ENCODE results near the gene ANKRD55.

GRCh38 chr5:56211298-56211865, 21.7 kb downstream of the ANKRD55 start:
- no peak for TF ChIP-seq CTCF (conservative IDR thresholded peaks at IDR 0.05; ENCODE audit: low read depth, low read length)
- TF ChIP-seq EZH2phosphoT487 (IDR thresholded peaks at IDR 0.05; ENCODE audit: borderline replicate concordance, low read length), result no peak
- no peak for TF ChIP-seq EZH2 (IDR thresholded peaks at IDR 0.05; ENCODE audit: low read length, unreplicated experiment)
